K562 (cell line): ENCODE measurements around the gene YPEL5.

Experiments
- ATF7 ChIP-seq: fragments of 450-650 bp; IDR thresholded peaks from 2 replicates; pipeline ENCODE4 v1.7.1; 2014; ENCODE audit warnings: mild to moderate bottlenecking, moderate library complexity
- CTCF ChIP-seq, 3 experiments: IDR thresholded peaks in 2 of 3; conservative IDR thresholded peaks in 1 of 3; 2 replicates each; pipeline ENCODE4 v1.5.1; 2011 to 2012; ENCODE audit warnings: low read length in 3 of 3, mild to moderate bottlenecking in 3 of 3, control low read depth in 2 of 3, improper control_type of control experiment in 1 of 3, inconsistent platforms in 1 of 3, low read depth in 1 of 3, mixed read lengths in 1 of 3, moderate library complexity in 1 of 3; ENCODE audit not compliant: insufficient read depth in 2 of 3
- EP300 ChIP-seq: IDR thresholded peaks from 2 replicates; pipeline ENCODE4 v1.6.1; 2012; ENCODE audit warnings: low read length, improper control_type of control experiment
- HDAC2 ChIP-seq: fragments of 450-650 bp; IDR thresholded peaks from 2 replicates; pipeline ENCODE4 v1.6.1; 2016; ENCODE audit warnings: mild to moderate bottlenecking
- HDAC6 ChIP-seq: IDR thresholded peaks from 2 replicates; pipeline ENCODE4 v1.6.1; 2012; ENCODE audit warnings: low read depth, mild to moderate bottlenecking, control low read depth, inconsistent platforms, low read length, moderate library complexity
- LEF1 ChIP-seq: fragments of 450-650 bp; IDR thresholded peaks from 2 replicates; pipeline ENCODE4 v1.6.1; 2016; ENCODE audit warnings: mild to moderate bottlenecking
- MED1 ChIP-seq: sonication (generic); formaldehyde crosslinking; IDR thresholded peaks from 2 replicates; pipeline ENCODE4 v1.8.1; 2023; ENCODE audit warnings: missing genetic modification reagents, borderline replicate concordance
- MXI1 ChIP-seq: IDR thresholded peaks from 2 replicates; pipeline ENCODE4 v1.6.1; 2011; ENCODE audit warnings: low read depth, mild to moderate bottlenecking, improper control_type of control experiment, low read length
- USF1 ChIP-seq: sonication (generic); formaldehyde crosslinking; IDR thresholded peaks from 2 replicates; pipeline ENCODE4 v1.9.0; 2022; ENCODE audit warnings: mild to moderate bottlenecking, missing genetic modification reagents
- ZFX ChIP-seq: sonication (generic); formaldehyde crosslinking; IDR thresholded peaks from 2 replicates; pipeline ENCODE4 v1.8.0; 2022; ENCODE audit warnings: mild to moderate bottlenecking, missing genetic modification reagents, moderate library complexity
- ZNF239 ChIP-seq: fragments of 250-450 bp; sonication (Bioruptor Pico); IDR thresholded peaks from 2 replicates; pipeline ENCODE4 v1.4.0; 2020; ENCODE audit warnings: mild to moderate bottlenecking
- TF ChIP-seq, protein P1 (sequence below), 2 experiments: fragments of 450-650 bp in 1 of 2; sonication (generic) in 1 of 2; formaldehyde crosslinking; conservative IDR thresholded peaks; 2 replicates each; pipeline versions ENCODE4 v1.4.0 to v1.8.1; 2020 to 2022; ENCODE audit warnings: mild to moderate bottlenecking in 1 of 2, missing genetic modification reagents in 1 of 2

DNA sequence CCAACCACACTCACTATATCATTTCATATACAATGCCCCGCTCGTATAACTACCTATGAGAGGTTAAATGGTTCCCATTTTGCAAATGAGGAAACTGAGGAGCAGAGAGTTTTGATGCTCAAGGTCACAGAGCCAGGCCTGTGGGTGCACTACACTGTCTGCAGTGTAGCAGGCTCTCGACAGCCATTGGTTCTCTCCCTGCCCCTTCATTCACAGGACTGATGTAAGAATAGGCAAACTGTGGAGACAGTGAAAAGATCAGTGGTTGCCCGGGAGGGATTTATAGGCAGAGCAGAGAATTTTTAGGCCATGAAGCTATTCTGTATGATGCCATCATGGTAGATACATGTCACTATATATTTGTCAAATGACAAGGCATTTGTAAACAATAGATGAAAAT is 45.5 kb downstream of the YPEL5 start:
- TF ChIP-seq USF1 (CRISPR knock-in tag) = no peak
- TF ChIP-seq, protein P1, sequence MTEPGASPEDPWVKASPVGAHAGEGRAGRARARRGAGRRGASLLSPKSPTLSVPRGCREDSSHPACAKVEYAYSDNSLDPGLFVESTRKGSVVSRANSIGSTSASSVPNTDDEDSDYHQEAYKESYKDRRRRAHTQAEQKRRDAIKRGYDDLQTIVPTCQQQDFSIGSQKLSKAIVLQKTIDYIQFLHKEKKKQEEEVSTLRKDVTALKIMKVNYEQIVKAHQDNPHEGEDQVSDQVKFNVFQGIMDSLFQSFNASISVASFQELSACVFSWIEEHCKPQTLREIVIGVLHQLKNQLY (CRISPR knock-in tag; conservative IDR thresholded peaks at IDR 0.05) = no peak
- TF ChIP-seq ZFX (CRISPR knock-in tag) = no peak
- no peak for TF ChIP-seq HDAC2
- no peak for TF ChIP-seq HDAC6
- TF ChIP-seq ATF7 = no peak
- no peak for TF ChIP-seq CTCF (IDR thresholded peaks at IDR 0.05 in 2 of 3, conservative IDR thresholded peaks at IDR 0.05 in 1 of 3; ENCODE audit: insufficient read depth in 2 of 3, low read depth in 1 of 3, low read length in 3 of 3)
- TF ChIP-seq EP300 = no peak
- no peak for TF ChIP-seq ZNF239 (CRISPR knock-in tag)
- TF ChIP-seq MXI1 = no peak
- TF ChIP-seq MED1 (CRISPR knock-in tag) = no peak
- TF ChIP-seq LEF1 = no peak
